H1 (cell line): ENCODE data around the gene SCN2A.

Experiments used
- RAD21 ChIP-seq, 2 experiments: IDR thresholded peaks in 1 of 2; conservative IDR thresholded peaks in 1 of 2; 2 replicates each; pipeline ENCODE4 v1.6.1; 2011; ENCODE audit warnings: low read depth in 2 of 2, low read length in 2 of 2, improper control_type of control experiment in 1 of 2, inconsistent platforms in 1 of 2, mild to moderate bottlenecking in 1 of 2, moderate library complexity in 1 of 2
- TBP ChIP-seq: IDR thresholded peaks from 2 replicates; pipeline ENCODE4 v1.6.1; 2011; ENCODE audit warnings: low read depth, low read length, improper control_type of control experiment
- TF ChIP-seq, protein P1 (sequence below), 3 experiments: IDR thresholded peaks; 1 replicate in 2 of 3; 2 replicates in 1 of 3; pipeline versions ENCODE4 v1.5.1 to v1.6.1; 2011; ENCODE audit warnings: low read length in 3 of 3, mild to moderate bottlenecking in 3 of 3, inconsistent platforms in 2 of 3, low read depth in 1 of 3, moderate library complexity in 1 of 3; ENCODE audit not compliant: insufficient read depth in 1 of 3; ENCODE audit errors: control extremely low read depth in 1 of 3

DNA sequence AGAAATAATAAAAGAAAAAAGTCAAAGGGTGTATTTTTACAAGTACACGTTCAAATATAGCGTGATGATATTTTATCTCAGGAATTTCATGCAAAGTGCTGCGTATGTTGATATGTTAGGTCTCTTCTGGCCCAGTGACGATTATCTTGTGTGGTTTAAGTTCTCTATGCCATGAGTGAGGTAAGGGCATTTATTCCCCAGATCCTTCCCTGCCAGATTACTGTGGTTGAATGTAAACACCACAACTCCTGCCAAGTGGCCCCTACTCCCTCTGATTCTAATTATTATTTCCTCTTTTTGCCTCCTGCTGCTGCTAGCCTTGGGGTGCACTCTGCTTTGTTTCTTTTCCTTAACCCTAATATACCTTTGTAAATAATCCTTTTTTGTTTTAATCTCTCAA is 12.2 kb downstream of the SCN2A start:
- TF ChIP-seq RAD21 (IDR thresholded peaks at IDR 0.05 in 1 of 2, conservative IDR thresholded peaks at IDR 0.05 in 1 of 2; ENCODE audit: low read depth in 2 of 2, low read length in 2 of 2) (no peak), TBP (no peak)
- TF ChIP-seq, protein P1, sequence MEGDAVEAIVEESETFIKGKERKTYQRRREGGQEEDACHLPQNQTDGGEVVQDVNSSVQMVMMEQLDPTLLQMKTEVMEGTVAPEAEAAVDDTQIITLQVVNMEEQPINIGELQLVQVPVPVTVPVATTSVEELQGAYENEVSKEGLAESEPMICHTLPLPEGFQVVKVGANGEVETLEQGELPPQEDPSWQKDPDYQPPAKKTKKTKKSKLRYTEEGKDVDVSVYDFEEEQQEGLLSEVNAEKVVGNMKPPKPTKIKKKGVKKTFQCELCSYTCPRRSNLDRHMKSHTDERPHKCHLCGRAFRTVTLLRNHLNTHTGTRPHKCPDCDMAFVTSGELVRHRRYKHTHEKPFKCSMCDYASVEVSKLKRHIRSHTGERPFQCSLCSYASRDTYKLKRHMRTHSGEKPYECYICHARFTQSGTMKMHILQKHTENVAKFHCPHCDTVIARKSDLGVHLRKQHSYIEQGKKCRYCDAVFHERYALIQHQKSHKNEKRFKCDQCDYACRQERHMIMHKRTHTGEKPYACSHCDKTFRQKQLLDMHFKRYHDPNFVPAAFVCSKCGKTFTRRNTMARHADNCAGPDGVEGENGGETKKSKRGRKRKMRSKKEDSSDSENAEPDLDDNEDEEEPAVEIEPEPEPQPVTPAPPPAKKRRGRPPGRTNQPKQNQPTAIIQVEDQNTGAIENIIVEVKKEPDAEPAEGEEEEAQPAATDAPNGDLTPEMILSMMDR (IDR thresholded peaks at IDR 0.05; ENCODE audit: control extremely low read depth in 1 of 3, insufficient read depth in 1 of 3, low read depth in 1 of 3, low read length in 3 of 3), result no peak
